ENCODE measurements around the gene GTF3A.

DNA sequence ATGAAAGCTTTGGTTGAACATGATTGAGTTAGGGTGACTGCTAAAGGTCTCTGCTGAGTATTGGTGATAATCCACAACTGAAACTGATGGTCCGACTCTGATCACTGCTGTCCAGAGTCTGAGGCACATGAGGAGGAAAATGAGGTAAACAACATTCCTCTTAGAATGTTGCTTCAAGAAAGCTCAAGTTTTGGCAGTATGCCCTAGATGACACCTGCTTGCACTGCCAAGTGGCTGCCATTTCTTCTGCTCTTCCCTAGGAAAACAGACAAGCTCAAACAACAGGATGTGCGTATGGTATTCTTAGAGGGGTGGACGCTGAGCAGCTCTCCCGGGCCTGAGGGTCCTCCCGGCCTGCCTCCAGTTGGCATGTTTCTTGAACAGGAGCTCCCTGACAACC, 41.2 kb downstream of the GTF3A start:
- TF ChIP-seq, protein P1, sequence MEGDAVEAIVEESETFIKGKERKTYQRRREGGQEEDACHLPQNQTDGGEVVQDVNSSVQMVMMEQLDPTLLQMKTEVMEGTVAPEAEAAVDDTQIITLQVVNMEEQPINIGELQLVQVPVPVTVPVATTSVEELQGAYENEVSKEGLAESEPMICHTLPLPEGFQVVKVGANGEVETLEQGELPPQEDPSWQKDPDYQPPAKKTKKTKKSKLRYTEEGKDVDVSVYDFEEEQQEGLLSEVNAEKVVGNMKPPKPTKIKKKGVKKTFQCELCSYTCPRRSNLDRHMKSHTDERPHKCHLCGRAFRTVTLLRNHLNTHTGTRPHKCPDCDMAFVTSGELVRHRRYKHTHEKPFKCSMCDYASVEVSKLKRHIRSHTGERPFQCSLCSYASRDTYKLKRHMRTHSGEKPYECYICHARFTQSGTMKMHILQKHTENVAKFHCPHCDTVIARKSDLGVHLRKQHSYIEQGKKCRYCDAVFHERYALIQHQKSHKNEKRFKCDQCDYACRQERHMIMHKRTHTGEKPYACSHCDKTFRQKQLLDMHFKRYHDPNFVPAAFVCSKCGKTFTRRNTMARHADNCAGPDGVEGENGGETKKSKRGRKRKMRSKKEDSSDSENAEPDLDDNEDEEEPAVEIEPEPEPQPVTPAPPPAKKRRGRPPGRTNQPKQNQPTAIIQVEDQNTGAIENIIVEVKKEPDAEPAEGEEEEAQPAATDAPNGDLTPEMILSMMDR (tag by site-specific recombination; IDR thresholded peaks at IDR 0.05) = no peak
- TF ChIP-seq ZNF2 (tag by site-specific recombination; IDR thresholded peaks at IDR 0.05) (no peak), ZNF514 (tag by site-specific recombination; IDR thresholded peaks at IDR 0.05) (no peak), ZNF311 (tag by site-specific recombination; IDR thresholded peaks at IDR 0.05; ENCODE audit: borderline replicate concordance) (no peak), ZSCAN30 (tag by site-specific recombination; IDR thresholded peaks at IDR 0.05) (no peak), ZNF155 (tag by site-specific recombination; IDR thresholded peaks at IDR 0.05) (no peak), ZNF302 (tag by site-specific recombination; IDR thresholded peaks at IDR 0.05; ENCODE audit: low read depth) (no peak)
- TF ChIP-seq, protein P2, sequence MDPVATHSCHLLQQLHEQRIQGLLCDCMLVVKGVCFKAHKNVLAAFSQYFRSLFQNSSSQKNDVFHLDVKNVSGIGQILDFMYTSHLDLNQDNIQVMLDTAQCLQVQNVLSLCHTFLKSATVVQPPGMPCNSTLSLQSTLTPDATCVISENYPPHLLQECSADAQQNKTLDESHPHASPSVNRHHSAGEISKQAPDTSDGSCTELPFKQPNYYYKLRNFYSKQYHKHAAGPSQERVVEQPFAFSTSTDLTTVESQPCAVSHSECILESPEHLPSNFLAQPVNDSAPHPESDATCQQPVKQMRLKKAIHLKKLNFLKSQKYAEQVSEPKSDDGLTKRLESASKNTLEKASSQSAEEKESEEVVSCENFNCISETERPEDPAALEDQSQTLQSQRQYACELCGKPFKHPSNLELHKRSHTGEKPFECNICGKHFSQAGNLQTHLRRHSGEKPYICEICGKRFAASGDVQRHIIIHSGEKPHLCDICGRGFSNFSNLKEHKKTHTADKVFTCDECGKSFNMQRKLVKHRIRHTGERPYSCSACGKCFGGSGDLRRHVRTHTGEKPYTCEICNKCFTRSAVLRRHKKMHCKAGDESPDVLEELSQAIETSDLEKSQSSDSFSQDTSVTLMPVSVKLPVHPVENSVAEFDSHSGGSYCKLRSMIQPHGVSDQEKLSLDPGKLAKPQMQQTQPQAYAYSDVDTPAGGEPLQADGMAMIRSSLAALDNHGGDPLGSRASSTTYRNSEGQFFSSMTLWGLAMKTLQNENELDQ (tag by site-specific recombination; IDR thresholded peaks at IDR 0.05; ENCODE audit: low read depth) = no peak
